Lower lobe of right lung (tissue), 2 donors: ENCODE measurements around the gene ADAMTS4. TPM values are rescaled to one million over a fixed set of nuclear protein-coding genes. Genes with fewer than 3 reads are reported as not detected.
A peak's percentile ranks its signal among the peaks of the same experiment; 100 is the strongest.

Experiments used
- ATAC-seq, 2 donors: fragments of 200-7000 bp; cut with Tn5 transposase; one replicate each; pipeline ENCODE4 v1.9.1; 2020 to 2022; ENCODE audit warnings: mild to moderate bottlenecking in 2 of 2, moderate library complexity in 2 of 2
- DNase-seq: peaks from one replicate; pipeline ENCODE4 v3.0.0-alpha.2; 2020
- H3K27ac ChIP-seq: fragments of 200-600 bp; one replicate; pipeline ENCODE4 v1.8.0; 2022
- H3K27me3 ChIP-seq: fragments of 200-600 bp; one replicate; pipeline ENCODE4 v1.8.0; 2022; ENCODE audit warnings: low read depth
- H3K36me3 ChIP-seq: fragments of 200-600 bp; one replicate; pipeline ENCODE4 v1.8.0; 2022; ENCODE audit warnings: mild to moderate bottlenecking
- H3K4me1 ChIP-seq: fragments of 200-600 bp; one replicate; pipeline ENCODE4 v1.8.0; 2022
- H3K4me3 ChIP-seq: fragments of 200-600 bp; one replicate; pipeline ENCODE4 v1.8.0; 2022; ENCODE audit warnings: mild to moderate bottlenecking
- H3K9me3 ChIP-seq: fragments of 200-600 bp; one replicate; pipeline ENCODE4 v1.8.0; 2022
- intact Hi-C: fragments of 100-400 bp; cut with DNase I; formaldehyde crosslinking; loops from one replicate; pipeline ENCODE4 v1.11.0; 2022
- long read RNA-seq: library from polyadenylated mRNA; unstranded; transcript quantifications from one replicate; pipeline ENCODE4 v2.0.0, GENCODE V29; 2021
- total RNA-seq: library from RNA; stranded (reverse); fragmentation: NEBNext Ultra II Directional; extraction: Animal tissue kit (Norgen Biotek cat#: 25700); gene quantifications from one replicate; pipeline ENCODE4 v1.2.1, GENCODE V29; 2021
- TF ChIP-seq, protein P1 (sequence below): fragments of 200-600 bp; IDR thresholded peaks from one replicate; pipeline ENCODE4 v1.8.0; 2022; ENCODE audit warnings: antibody characterized with exemption, mild to moderate bottlenecking
- donor health status: DM: no; HTN: yes; CAD: no; lungs with severe emphysema.

ADAMTS4 gene, protein sequence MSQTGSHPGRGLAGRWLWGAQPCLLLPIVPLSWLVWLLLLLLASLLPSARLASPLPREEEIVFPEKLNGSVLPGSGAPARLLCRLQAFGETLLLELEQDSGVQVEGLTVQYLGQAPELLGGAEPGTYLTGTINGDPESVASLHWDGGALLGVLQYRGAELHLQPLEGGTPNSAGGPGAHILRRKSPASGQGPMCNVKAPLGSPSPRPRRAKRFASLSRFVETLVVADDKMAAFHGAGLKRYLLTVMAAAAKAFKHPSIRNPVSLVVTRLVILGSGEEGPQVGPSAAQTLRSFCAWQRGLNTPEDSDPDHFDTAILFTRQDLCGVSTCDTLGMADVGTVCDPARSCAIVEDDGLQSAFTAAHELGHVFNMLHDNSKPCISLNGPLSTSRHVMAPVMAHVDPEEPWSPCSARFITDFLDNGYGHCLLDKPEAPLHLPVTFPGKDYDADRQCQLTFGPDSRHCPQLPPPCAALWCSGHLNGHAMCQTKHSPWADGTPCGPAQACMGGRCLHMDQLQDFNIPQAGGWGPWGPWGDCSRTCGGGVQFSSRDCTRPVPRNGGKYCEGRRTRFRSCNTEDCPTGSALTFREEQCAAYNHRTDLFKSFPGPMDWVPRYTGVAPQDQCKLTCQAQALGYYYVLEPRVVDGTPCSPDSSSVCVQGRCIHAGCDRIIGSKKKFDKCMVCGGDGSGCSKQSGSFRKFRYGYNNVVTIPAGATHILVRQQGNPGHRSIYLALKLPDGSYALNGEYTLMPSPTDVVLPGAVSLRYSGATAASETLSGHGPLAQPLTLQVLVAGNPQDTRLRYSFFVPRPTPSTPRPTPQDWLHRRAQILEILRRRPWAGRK
- total RNA-seq: 1.4 TPM
- long read RNA-seq, full-length matches to known transcripts: 2 of 3 reads
- long read RNA-seq, partial matches to known transcripts: 1 of 3 reads
- long read RNA-seq, other reads (novel, unspliced or antisense): 0 of 3 reads

DNA sequence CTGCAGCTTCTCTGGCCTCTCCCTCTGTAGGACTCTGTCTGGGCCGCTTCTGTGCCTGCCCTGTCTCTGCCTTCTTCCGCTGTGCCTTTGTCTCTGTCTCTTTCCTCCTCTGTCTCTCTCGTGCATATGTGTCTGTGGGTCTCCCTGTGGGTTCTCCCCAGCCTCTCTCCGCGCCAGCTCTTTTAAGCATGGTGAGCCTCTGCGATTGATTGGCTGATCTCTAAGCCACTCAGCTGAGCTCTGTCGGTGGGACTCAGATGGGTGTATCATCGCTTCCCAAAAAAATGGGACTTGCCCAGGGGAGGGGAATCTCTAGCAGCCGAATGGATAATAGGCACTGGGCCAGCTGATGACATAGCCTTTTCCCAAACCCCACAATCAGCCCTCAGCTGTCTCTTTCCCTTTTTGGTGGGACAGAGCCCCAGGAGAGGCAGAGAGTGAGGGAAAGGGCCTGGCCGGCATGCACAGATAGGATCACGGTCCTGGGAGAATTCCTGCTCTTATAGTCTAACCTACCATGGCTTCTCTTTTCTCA, at the start of gene ADAMTS4:
Gene ADAMTS4 (minus strand): TSS at position 158 of the 535 bp plus-strand sequence. CDS start 427 bp downstream, outside the sequence.
- Histone ChIP-seq H3K9me3 (no peaks in the 10 kb centered on the region), H3K4me1 (peaks cover 91% of the 10 kb centered on the region), H3K36me3 (peaks cover 7% of the 10 kb centered on the region), H3K27me3 (no peaks in the 10 kb centered on the region), H3K27ac (peak within 1 kb of the TSS; percentile 93), H3K4me3 (peak within 1 kb of the TSS; percentile 40)
- DNase-seq (no peak), ATAC-seq (no peak)
- TF ChIP-seq, protein P1, sequence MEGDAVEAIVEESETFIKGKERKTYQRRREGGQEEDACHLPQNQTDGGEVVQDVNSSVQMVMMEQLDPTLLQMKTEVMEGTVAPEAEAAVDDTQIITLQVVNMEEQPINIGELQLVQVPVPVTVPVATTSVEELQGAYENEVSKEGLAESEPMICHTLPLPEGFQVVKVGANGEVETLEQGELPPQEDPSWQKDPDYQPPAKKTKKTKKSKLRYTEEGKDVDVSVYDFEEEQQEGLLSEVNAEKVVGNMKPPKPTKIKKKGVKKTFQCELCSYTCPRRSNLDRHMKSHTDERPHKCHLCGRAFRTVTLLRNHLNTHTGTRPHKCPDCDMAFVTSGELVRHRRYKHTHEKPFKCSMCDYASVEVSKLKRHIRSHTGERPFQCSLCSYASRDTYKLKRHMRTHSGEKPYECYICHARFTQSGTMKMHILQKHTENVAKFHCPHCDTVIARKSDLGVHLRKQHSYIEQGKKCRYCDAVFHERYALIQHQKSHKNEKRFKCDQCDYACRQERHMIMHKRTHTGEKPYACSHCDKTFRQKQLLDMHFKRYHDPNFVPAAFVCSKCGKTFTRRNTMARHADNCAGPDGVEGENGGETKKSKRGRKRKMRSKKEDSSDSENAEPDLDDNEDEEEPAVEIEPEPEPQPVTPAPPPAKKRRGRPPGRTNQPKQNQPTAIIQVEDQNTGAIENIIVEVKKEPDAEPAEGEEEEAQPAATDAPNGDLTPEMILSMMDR: no peak
- intact Hi-C loops: no loop called here

DNA sequence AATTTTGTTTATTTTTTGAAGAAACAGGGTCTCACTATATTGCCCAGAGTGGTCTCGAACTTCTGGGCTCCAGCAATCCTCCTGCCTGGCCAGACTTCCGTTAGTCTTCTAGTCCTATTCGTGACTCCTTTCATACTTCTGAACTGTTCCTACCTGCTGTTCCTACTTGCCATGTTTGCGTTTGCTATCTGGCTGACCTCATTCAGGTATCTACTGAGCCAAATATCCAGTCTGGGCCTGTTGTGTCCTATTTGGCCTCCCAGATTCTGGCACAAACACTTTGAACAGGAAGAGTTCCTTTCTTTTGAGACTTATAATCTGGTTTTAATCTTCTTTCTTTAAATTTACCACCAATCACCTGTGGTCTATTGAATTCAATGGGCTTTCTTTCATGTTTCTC, 46.0 kb upstream of the ADAMTS4 start:
- intact Hi-C loops: no loop called here
- Histone ChIP-seq H3K27me3 (no peaks in the 10 kb centered on the region), H3K36me3 (no peaks in the 10 kb centered on the region), H3K4me3 (no peak overlapping the region), H3K4me1 (no peaks in the 10 kb centered on the region), H3K27ac (no peak overlapping the region), H3K9me3 (no peaks in the 10 kb centered on the region)
- TF ChIP-seq, protein P1: no peak
- DNase-seq (no peak), ATAC-seq (no peak)

DNA sequence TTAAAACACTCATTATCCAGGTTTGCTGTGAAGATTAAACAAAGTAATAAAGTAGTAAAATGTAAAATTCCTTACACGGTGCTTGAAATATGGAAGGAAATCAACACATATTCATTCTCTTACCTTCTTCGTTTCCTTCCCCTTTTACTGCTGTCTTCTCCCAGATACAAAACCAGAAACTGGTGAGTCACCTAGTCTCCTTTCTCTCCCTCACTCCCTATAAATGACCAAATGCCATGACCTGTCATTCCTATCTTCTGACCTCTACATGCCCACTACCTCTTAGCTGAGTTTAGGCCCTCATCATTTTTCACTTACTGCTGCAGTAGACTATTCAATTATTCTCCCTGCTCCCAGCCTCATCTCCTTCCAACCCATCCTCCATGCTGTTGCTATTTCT, 43.5 kb upstream of the ADAMTS4 start:
- Histone ChIP-seq H3K27ac (no peak overlapping the region), H3K4me3 (no peak overlapping the region), H3K27me3 (no peaks in the 10 kb centered on the region), H3K9me3 (no peaks in the 10 kb centered on the region), H3K4me1 (no peaks in the 10 kb centered on the region), H3K36me3 (no peaks in the 10 kb centered on the region)
- ATAC-seq (no peak), DNase-seq (no peak)
- intact Hi-C loops: no loop called here
- TF ChIP-seq, protein P1: no peak

DNA sequence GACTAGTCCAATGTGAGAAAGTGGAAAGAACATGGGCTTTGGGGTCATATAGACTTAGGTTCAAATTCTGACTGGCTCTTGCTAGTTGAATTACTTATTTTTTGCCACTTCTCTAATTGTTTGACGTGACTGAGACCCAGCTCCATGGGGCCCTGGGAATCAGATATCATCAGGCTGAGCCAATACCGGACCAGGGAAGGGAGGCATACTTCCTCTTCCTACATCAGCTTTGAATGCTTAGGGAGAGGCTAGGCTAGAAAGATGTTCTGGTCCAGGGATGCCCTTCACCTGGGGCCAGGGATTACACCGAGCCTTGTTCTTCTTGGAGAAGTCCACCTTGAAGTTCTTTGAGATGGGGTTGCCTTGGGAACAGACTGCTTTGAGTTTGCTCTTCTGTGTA, 42.8 kb upstream of the ADAMTS4 start:
- TF ChIP-seq, protein P1: no peak
- H3K4me1 ChIP-seq: no peaks in the 10 kb centered on the region
- no peaks in the 10 kb centered on the region for H3K9me3 ChIP-seq
- DNase-seq (no peak), ATAC-seq (no peak)
- H3K27me3 ChIP-seq: no peaks in the 10 kb centered on the region
- intact Hi-C loops: no loop called here
- H3K36me3 ChIP-seq: no peaks in the 10 kb centered on the region
- no peak overlapping the region for H3K4me3 ChIP-seq
- no peak overlapping the region for H3K27ac ChIP-seq

DNA sequence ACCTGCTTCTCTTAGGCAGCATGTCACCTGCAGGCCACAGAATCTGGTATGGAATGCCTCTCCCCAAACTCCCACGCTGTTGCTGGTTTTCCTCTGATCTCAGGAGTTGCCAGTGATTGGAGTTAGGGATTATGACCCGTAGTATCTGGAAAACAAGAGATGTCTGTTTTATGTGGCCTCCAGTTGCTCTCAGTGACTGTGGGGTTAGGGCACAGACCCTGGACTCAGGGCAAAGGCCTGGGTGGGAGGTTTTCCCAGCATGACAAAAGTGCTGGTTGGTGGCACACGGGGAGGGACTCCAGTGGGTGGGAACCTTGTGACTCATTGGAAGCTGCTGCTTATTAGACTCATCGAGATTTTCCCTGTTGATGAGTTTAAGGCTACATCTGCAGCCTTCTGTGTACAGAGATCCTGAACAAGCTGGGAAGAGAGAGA, 39.2 kb upstream of the ADAMTS4 start, which contains the start of gene NR1I3:
Gene NR1I3 (minus strand): TSS at position 165 of the 435 bp plus-strand sequence. CDS start 1,638 bp downstream, outside the sequence.
- DNase-seq: no peak
- no peaks in the 10 kb centered on the region for H3K36me3 ChIP-seq
- H3K4me1 ChIP-seq: no peaks in the 10 kb centered on the region
- no peaks in the 10 kb centered on the region for H3K27me3 ChIP-seq
- H3K9me3 ChIP-seq: no peaks in the 10 kb centered on the region
- TF ChIP-seq, protein P1: no peak
- H3K27ac ChIP-seq: no peak within 1 kb of the TSS
- H3K4me3 ChIP-seq: no peak within 1 kb of the TSS
- intact Hi-C loops: no loop called here
- ATAC-seq: no peak
